Uterus (tissue), 2 donors: ENCODE results near the gene IL17A.

Experiments used
- CTCF ChIP-seq, 4 experiments: fragments of 200-600 bp in 2 of 4; fragments of 450-650 bp in 2 of 4; sonication (generic) in 2 of 4; IDR thresholded peaks; one replicate each; pipeline ENCODE4 v1.5.1; 2016 to 2019; ENCODE audit warnings: antibody characterized with exemption in 4 of 4, mild to moderate bottlenecking in 2 of 4, moderate library complexity in 1 of 4
- POLR2A ChIP-seq, 2 donors: fragments of 450-650 bp; IDR thresholded peaks; one replicate each; pipeline ENCODE4 v1.6.1; 2016; ENCODE audit warnings: antibody characterized with exemption in 2 of 2, mild to moderate bottlenecking in 1 of 2, moderate library complexity in 1 of 2

DNA sequence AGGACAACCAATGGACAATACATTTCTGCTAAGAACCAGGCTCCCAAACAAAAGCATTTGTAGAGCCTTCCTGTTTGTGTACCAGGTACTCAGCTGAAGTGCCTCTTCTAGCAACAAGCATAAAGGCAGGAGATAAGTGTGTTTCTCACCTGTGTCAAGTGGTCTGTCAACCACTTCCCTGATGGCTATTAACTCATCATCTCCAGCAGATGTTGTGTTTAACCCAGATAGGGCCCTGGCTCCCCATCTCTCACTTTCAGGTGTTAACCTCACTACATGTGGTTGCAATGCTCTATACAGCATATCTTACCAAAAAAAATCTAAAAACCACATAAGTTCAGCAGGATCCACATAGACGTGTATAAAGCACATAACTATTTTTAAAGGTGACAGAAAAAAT lies 9.6 kb upstream of the IL17A start:
- TF ChIP-seq CTCF (IDR thresholded peaks at IDR 0.05) (no peak), POLR2A (IDR thresholded peaks at IDR 0.05) (no peak)
